HepG2 (cell line): ENCODE measurements around the gene RBM14. TPM values are rescaled to one million over a fixed set of nuclear protein-coding genes. Genes with fewer than 3 reads are reported as not detected.

Experiments
- BORCS8-MEF2B ChIP-seq: sonication (generic); formaldehyde crosslinking; IDR thresholded peaks from 2 replicates; pipeline ENCODE4 v1.8.0; 2022; ENCODE audit warnings: mild to moderate bottlenecking, missing genetic modification reagents
- FOXA3 ChIP-seq: IDR thresholded peaks from 2 replicates; pipeline ENCODE4 v1.6.1; 2016; ENCODE audit warnings: missing genetic modification reagents, missing compliant biosample characterization
- HMGXB4 ChIP-seq, 2 experiments: sonication (generic) in 1 of 2; formaldehyde crosslinking in 1 of 2; IDR thresholded peaks; 2 replicates each; pipeline versions ENCODE4 v1.4.0 to v1.6.1; 2018 to 2020; ENCODE audit warnings: missing genetic modification reagents in 2 of 2, borderline replicate concordance in 1 of 2, low read depth in 1 of 2, mild to moderate bottlenecking in 1 of 2, missing biosample characterization in 1 of 2
- HNRNPH1 ChIP-seq: fragments of 200-400 bp; formaldehyde crosslinking; optimal IDR thresholded peaks from 2 replicates; pipeline ENCODE3; 2017; ENCODE audit warnings: mild to moderate bottlenecking, low read depth, low read length
- KMT2B ChIP-seq: IDR thresholded peaks from 2 replicates; pipeline ENCODE4 v1.6.1; 2016; ENCODE audit warnings: missing genetic modification reagents, missing compliant biosample characterization
- MED13 ChIP-seq: sonication (generic); formaldehyde crosslinking; IDR thresholded peaks from 2 replicates; pipeline ENCODE4 v1.5.0; 2020; ENCODE audit warnings: missing genetic modification reagents
- MLX ChIP-seq: IDR thresholded peaks from 2 replicates; pipeline ENCODE4 v1.6.1; 2016
- MLXIP ChIP-seq: sonication (generic); formaldehyde crosslinking; IDR thresholded peaks from 2 replicates; pipeline ENCODE4 v1.9.0; 2021; ENCODE audit warnings: missing genetic modification reagents, borderline replicate concordance
- POGK ChIP-seq: sonication (generic); formaldehyde crosslinking; conservative IDR thresholded peaks from 2 replicates; pipeline ENCODE4 v1.8.0; 2022; ENCODE audit warnings: mild to moderate bottlenecking, moderate library complexity, missing genetic modification reagents
- SP140L ChIP-seq: sonication (generic); formaldehyde crosslinking; IDR thresholded peaks from 2 replicates; pipeline ENCODE4 v1.4.0; 2020; ENCODE audit warnings: missing genetic modification reagents, borderline replicate concordance
- ZFP36L2 ChIP-seq: sonication (generic); formaldehyde crosslinking; IDR thresholded peaks from 2 replicates; pipeline ENCODE4 v1.4.0; 2020; ENCODE audit warnings: missing genetic modification reagents
- ZNF101 ChIP-seq: sonication (generic); formaldehyde crosslinking; IDR thresholded peaks from 2 replicates; pipeline ENCODE4 v1.4.0; 2020; ENCODE audit warnings: mild to moderate bottlenecking, low read depth, missing genetic modification reagents, borderline replicate concordance
- ZNF230 ChIP-seq: sonication (generic); formaldehyde crosslinking; IDR thresholded peaks from 2 replicates; pipeline ENCODE4 v1.4.0; 2020; ENCODE audit warnings: mild to moderate bottlenecking, missing genetic modification reagents
- ZNF776 ChIP-seq: sonication (generic); formaldehyde crosslinking; IDR thresholded peaks from 2 replicates; pipeline ENCODE4 v1.4.0; 2020; ENCODE audit warnings: mild to moderate bottlenecking, missing genetic modification reagents
- ZNF839 ChIP-seq: sonication (generic); formaldehyde crosslinking; IDR thresholded peaks from 2 replicates; pipeline ENCODE4 v1.4.0; 2020; ENCODE audit warnings: missing genetic modification reagents, mild to moderate bottlenecking, borderline replicate concordance
- polyA plus RNA-seq, 8 experiments: library from polyadenylated mRNA; depleted of rRNA in 3 of 8; stranded (reverse) in 7 of 8; unstranded in 1 of 8; fragments of >200 nt; fragmentation: Illumina TruSeq in 4 of 8; extraction: Trizol in 4 of 8; gene quantifications; 2 replicates each; pipeline versions ENCODE4 v1.2.1 to v1.2.3, GENCODE V29; 2011 to 2016; ENCODE audit warnings: low read depth in 4 of 8, missing spikeins in 1 of 8, mixed read lengths in 1 of 8; ENCODE audit not compliant: insufficient read depth in 1 of 8
- total RNA-seq, 5 experiments: library from RNA; depleted of rRNA; stranded (reverse); fragments of >200 nt; fragmentation: Illumina TruSeq; extraction: Trizol; gene quantifications; 2 replicates each; pipeline ENCODE4 v1.2.3, GENCODE V29; 2016; ENCODE audit warnings: low read depth in 1 of 5
- TF ChIP-seq, protein P1 (sequence below): sonication (generic); formaldehyde crosslinking; IDR thresholded peaks from 2 replicates; pipeline ENCODE4 v1.4.0; 2020; ENCODE audit warnings: missing genetic modification reagents

RBM14 gene
- total and polyA plus RNA-seq, 2 of the 13 experiments (the other 11 are each of a cell fraction or from before 2014, with no cell fraction given): 12.7 to 44.1 TPM

GRCh38 chr11:66592457-66593302 lies 23.8 kb upstream of the RBM14 start, which contains the start of the genes CCDC87 and CCS (continued):
- TF ChIP-seq MLX (CRISPR knock-in tag) (no peak), BORCS8-MEF2B (CRISPR knock-in tag) (peak; percentile 94), POGK (CRISPR knock-in tag) (peak; percentile 59; the same call in 1 of the 2 replicates), MLXIP (CRISPR knock-in tag) (no peak), FOXA3 (CRISPR knock-in tag) (no peak), HNRNPH1 (no peak), HMGXB4 (CRISPR knock-in tag; IDR thresholded peaks at IDR 0.05; ENCODE audit: borderline replicate concordance in 1 of 2, low read depth in 1 of 2) (peak; percentile 84 to 90), KMT2B (CRISPR knock-in tag) (peak; percentile 61), ZNF101 (CRISPR knock-in tag) (no peak), ZNF839 (CRISPR knock-in tag) (no peak), ZNF230 (CRISPR knock-in tag) (peak; percentile 97), SP140L (peak; percentile 34; the same call in 1 of the 2 replicates), ZNF776 (CRISPR knock-in tag) (no peak; the same call in 1 of the 2 replicates), MED13 (peak; percentile 83; the same call in 1 of the 2 replicates), ZFP36L2 (peak; percentile 52; the same call in 1 of the 2 replicates)
- TF ChIP-seq, protein P1, sequence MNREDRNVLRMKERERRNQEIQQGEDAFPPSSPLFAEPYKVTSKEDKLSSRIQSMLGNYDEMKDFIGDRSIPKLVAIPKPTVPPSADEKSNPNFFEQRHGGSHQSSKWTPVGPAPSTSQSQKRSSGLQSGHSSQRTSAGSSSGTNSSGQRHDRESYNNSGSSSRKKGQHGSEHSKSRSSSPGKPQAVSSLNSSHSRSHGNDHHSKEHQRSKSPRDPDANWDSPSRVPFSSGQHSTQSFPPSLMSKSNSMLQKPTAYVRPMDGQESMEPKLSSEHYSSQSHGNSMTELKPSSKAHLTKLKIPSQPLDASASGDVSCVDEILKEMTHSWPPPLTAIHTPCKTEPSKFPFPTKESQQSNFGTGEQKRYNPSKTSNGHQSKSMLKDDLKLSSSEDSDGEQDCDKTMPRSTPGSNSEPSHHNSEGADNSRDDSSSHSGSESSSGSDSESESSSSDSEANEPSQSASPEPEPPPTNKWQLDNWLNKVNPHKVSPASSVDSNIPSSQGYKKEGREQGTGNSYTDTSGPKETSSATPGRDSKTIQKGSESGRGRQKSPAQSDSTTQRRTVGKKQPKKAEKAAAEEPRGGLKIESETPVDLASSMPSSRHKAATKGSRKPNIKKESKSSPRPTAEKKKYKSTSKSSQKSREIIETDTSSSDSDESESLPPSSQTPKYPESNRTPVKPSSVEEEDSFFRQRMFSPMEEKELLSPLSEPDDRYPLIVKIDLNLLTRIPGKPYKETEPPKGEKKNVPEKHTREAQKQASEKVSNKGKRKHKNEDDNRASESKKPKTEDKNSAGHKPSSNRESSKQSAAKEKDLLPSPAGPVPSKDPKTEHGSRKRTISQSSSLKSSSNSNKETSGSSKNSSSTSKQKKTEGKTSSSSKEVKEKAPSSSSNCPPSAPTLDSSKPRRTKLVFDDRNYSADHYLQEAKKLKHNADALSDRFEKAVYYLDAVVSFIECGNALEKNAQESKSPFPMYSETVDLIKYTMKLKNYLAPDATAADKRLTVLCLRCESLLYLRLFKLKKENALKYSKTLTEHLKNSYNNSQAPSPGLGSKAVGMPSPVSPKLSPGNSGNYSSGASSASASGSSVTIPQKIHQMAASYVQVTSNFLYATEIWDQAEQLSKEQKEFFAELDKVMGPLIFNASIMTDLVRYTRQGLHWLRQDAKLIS (CRISPR knock-in tag): no peak; the same call in 1 of the 2 replicates
